Raji (cell line): ENCODE data around the gene DIAPH2.

Source experiments
- POLR2A ChIP-seq: IDR thresholded peaks from 2 replicates; pipeline ENCODE4 v1.6.1; 2011; ENCODE audit warnings: low read depth, low read length, control low read depth; ENCODE audit not compliant: insufficient read depth

Gene DIAPH2

DNA sequence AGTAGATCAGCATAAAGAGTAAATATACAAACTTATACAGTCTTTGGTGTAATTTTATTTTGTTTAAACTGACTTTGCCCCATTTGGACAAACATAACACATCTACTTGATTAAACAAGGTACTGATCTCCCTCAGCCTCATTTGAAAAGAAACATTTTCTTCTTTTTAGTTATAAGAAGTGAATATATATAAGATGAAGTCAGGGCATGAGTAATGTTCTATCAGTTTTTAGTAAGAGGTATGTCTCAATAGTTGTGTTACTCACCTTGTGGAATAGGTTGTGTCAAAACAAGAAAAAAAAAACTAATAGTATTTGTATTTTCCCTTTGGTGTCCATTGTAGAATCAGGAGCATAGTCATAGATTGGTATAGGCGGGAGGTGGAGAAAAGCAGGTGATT lies 526.4 kb downstream of the DIAPH2 start:
- TF ChIP-seq POLR2A: no peak

DNA sequence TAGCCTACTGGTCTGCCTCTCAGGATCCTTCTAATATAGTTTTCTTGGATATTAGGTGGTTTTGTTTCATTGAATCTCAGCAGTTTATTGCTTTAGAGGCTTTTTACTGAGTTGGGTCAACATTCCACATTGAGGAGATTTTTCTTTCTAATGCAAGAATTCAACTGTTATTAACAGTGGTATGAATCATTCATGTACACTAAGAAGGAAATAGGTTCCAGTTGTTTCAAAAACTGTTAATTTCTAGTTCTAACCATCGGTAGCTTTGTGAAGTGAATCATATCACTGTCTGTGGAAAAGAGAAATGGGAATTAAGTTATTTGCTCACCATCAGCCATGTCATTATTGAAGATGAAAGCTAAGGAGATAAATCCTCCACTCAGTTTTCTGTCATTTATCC lies 530.5 kb downstream of the DIAPH2 start:
- TF ChIP-seq POLR2A: no peak

DNA sequence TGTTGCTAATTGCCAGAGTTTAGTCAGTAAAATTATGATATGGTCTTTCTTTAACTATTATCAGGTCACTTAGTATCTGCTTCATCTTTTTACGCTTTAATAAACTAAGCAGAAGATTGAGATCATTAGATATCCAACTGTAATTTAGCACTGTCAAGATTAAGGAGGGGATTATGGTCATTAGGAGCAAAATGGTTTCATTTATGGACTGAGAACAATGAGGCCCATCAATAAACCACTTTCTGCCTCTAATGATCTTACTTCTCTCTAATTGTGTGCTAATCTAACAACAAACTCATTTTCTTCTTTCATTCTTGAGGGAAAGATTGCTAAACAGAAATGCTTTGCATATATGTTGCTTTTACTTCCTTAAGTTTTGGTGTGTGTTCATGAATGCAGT lies 539.5 kb downstream of the DIAPH2 start:
- TF ChIP-seq POLR2A: no peak

DNA sequence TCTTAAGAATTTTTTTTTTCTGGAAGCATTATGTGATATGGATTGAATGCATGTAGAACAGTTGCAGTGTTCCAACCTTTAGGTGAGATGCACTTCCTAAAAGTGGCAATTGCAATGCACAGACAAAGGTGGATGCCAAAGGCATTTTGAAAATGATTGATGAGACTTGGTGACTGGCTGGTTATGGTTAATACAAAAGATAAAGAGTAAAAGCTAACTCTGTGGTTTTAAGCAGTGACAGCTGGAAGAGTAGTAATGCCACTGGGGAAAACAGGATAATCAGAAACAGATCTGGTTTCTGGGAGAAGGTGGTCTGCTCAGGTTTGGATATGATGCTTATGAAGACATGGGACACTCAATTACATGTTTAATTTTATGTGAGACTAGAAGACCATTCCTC lies 544.7 kb downstream of the DIAPH2 start:
- TF ChIP-seq POLR2A: no peak

DNA sequence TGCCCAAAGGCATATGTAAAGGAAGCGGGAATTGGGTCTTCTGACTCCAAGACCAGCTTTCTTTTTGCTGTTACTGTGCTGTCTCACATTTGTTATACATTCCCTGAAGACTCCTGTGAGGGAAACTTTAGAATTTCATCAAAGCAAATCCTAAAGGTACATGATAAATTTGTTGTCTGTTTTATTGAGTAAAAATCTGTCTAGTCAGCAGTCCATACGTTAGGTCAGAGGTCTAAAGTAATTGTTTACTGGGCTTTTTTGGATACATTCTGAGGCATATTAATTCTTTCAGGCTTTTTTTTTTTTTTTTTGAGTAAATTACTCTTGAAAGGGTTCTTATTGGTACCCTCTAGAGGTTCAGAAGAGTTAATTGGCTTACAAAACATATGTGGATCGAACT lies 546.3 kb downstream of the DIAPH2 start:
- TF ChIP-seq POLR2A: no peak

DNA sequence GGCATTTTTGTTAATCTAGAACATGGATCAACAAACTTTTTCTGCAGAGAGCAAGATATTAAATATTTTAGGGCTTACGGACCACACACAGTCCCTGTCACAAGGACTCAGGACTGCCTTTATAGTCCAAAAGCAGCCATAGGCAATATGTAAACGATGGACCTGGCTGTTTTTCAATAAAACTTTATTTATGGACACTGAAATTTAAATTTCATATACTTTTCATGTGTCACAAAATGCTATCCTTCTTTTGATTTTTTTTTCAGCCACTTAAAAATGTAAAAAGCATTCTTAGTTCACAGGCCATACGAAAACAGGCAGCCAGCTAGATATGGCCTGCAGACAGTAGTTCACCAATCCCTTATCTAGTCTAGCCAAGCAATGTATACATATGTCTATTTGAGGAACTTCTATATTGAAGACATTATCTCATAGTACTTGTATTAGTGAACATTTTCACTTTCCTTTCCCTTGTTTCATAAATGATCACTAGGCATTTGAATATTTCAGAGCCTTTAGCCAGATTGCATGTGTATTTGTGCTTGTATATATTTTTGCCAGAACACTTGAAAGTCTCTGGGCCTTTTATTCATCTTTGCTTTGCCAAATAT lies 549.9 kb downstream of the DIAPH2 start:
- no peak for TF ChIP-seq POLR2A

DNA sequence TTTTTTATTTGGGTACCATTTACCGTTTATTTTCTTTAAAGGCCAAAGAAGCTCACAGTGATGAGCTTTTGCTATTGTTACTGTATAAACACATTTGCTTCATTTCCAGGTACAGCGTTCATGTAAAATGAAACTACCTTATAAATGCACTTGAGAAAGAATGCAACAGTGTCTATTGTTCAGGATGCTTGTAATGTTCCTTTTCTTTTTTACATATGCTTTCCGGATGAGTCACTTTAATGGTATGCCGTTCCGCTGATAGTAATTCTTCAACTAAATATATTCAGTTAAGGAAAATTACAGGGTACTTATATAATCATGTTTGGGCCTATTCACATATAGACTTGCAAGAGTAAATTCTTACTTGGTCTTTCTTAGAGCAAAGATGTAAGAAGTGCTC lies 554.0 kb downstream of the DIAPH2 start:
- TF ChIP-seq POLR2A: no peak

DNA sequence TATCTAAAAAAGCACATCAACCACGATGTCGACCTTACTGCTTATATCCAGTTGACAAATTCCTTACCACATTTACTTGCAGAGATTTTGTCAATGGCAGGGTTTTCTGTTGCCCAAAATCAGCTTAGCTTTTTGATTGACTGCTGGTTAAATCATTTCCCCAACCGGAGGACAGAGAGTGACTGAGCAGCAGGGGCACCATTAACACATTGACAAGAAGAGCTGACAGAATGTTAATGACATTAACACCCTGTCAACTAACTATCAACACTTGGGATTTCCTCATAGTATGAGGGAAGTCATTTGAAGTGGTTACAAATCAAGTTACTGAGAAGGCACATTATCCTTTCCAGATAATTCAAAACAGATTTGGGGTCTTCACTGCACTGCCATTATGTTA lies 567.5 kb downstream of the DIAPH2 start:
- no peak for TF ChIP-seq POLR2A

DNA sequence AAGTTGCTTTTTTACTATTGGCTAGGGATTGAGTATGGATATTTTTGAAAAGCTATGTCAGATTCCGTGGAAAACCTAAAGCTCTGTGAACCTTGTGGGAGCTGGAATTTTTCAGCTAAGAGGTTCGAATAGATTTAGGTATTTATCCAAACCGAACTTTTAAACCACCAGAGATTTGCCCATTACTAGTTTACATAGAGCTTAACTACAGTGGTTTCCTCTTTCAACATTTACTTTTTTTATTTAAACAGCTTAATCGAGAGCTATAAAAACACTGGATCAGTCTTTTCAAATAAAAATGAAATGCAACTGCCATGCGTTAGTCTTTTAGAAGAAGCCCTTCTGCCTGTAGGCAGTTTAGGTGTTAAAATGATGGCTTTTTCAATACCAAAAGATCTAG lies 576.0 kb downstream of the DIAPH2 start:
- no peak for TF ChIP-seq POLR2A

DNA sequence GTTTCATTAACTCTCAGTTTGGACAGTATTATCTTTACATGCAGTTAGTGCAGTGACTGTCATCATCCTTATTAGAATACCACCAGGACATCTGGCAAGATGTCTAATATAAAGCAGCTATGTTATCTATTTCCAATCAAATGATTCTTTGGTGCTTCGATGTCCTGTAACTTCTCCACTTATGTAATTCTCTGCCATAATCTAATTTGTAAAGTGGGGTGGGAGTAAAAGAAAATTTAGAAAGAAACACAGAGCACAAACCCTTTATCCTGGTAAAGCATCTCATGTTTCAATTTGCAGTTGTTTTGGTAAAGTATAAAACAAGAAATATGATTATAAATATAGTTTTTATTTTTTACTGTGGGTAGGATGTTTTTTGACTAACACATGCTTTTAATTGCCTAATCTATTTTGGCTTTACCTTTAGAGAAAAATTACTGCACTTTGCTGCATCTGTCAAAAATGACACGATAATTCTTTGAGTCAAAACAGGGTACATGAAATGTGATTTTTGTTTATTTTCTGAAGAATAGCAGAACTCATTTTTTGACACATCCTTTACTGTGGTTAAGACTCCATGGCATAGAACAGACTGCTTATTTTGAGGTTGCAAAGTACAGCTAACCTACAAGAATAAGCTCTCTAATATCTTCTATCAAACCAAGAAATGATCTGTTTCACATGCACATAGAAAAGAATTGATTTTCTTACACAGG lies 581.9 kb downstream of the DIAPH2 start:
- TF ChIP-seq POLR2A: no peak

DNA sequence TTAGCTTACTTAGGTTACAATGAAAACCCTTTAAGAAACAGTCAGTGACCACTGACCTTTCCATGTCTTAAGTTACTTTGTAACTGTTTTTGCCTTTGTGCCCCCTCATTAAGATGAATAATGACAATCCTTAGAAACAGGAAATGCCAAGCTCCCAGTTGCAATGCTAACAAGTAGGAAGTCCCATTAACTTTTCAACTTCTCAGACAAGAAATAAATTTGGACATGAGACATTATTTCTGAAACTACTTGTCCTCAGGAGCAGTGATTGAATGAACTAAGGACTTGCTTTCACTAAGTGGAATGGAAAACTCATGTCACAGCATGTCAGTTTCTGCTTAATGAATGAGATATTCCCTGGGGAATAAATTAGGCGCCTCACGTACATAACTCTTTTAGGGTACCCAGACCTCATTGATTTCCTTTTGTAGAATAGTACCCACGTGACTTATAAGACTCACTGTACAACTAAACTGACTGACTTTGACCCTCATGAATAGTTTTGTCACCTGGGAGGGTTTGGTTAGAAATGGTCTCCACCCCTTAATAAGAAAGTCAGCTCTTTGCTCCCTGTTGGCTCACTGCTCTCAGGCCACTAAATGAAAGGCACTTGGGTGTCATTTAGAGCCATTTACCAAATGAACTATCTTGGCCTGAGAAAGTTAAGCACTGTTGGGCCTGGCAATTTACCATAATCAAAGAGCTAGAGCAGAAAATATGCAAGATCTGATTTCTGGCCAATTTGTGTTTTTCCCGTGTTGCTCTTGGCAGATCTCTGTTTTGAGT lies 582.9 kb downstream of the DIAPH2 start:
- no peak for TF ChIP-seq POLR2A

DNA sequence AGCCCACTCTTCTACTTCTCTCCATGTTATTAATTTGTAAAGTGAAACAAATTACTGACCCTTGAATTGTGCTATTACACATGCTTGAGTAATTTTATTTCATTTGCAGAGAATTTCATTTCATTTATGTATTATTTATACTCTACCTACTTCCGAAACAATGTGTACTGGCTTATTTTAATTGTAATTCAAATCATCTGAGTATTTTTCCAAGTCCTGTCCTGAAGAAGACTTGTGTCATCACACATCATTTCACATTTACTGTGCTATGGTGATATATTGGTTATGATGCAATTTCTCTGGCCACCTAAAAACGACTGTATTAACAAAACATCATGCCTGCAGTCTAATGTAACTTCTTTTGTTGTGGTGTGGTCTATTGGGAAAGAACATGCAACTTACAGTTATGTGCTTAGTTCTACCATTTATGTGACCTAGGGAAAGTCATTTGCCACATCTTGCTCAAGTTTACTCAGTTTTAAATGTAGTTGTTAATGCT lies 583.6 kb downstream of the DIAPH2 start:
- TF ChIP-seq POLR2A: no peak

DNA sequence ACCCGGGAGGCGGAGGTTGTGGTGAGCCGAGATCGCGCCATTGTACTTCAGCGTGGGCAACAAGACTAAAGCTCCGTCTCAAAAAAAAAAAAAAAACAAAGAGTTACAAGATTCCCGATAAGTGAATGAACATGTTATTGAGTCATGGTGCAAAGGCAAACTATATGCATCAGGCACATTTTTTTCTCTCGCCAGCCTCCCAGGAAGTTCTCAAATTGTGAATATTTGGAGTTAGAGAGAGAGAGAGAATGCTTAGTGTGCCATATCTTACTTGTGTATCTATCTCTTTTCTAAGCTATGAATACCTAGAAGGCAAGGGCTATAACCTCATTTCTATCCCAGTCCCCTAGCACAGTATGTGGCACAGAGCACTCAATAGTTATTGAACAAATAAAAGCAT lies 599.9 kb downstream of the DIAPH2 start:
- no peak for TF ChIP-seq POLR2A

DNA sequence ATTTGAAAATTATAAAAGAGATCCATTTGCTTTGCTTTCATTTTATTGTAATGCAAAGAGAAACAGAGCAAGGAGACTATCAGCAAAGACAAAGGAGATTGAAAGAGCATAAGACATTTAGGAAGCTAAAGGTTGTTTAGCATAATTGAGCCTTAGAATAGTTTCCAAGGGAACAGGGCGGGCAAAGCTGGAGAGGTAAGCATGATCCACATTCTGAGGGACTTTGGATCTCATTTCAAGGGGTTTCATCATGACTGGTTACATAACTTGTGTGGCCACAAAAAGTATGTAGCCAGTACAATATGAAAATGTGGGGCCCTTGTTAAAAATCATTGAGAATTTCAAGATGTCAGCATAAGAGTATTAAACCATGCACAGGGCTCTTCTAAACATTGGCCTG lies 605.6 kb downstream of the DIAPH2 start:
- TF ChIP-seq POLR2A: no peak

DNA sequence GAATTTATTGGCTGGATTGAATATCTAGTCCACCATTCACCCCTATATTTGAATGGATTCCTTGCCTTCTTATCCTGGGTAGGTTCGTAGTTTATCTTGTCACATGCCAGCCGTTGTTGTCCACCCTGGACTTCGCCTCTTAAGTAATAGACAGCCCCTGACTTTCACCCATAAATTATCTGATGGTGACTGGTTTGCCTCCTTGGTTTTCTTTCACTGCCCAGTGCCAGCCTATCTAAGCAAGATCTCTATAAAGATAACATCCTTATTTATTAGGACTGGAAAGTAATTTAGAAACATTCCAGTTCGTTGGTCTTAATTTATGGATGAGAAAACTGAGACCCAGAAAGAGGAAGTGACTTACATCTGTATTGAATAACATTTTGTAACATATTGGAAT lies 609.4 kb downstream of the DIAPH2 start:
- TF ChIP-seq POLR2A: no peak

DNA sequence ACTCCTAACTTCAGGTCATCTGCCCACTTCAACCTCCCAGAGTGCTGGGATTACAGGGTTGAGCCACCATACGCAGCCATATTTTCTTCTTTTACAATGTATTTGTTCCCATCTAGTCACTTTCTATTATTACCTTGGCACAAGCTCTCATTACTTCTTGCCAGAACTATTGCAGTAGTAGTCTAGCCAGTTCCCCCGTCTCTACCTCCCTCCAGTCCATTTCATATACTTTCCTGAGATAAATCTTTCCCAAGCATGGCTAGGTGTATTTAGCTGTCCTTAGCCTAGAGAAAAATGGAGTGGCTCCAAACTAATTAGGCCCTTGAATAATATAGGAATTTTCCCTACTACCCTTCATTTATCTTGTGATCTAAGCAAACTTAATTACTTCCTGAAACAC lies 611.3 kb downstream of the DIAPH2 start:
- TF ChIP-seq POLR2A: no peak
